HG02938 (cell line): Measurements from ENCODE around the gene PHACTR3.

Experiments used
- ATAC-seq: cut with Tn5 transposase; IDR thresholded peaks from one replicate; pipeline ENCODE4 v1.9.1; 2021; ENCODE audit warnings: mild to moderate bottlenecking, moderate library complexity; ENCODE audit not compliant: unreplicated experiment

The PHACTR3 gene

DNA sequence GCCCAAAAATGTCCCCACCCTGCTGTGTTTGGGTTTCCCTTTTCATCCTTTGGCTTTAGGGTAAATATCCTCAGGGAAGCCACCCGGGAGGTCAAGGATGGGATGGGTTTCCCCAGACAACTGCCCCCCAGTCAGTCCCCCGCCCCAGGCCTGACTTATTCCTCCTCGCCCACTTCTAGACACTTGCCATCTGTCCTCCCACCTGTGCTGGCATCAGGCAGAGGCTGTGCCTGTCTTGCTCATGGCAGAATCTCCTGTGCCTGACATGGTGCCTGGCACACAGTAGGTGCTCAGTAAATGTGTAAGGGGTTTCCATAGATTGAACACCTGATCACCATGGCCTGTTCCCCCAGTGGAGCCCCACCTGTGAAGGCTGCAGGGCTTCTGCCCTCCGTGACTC, 141.8 kb downstream of the PHACTR3 start:
- no peak for ATAC-seq

DNA sequence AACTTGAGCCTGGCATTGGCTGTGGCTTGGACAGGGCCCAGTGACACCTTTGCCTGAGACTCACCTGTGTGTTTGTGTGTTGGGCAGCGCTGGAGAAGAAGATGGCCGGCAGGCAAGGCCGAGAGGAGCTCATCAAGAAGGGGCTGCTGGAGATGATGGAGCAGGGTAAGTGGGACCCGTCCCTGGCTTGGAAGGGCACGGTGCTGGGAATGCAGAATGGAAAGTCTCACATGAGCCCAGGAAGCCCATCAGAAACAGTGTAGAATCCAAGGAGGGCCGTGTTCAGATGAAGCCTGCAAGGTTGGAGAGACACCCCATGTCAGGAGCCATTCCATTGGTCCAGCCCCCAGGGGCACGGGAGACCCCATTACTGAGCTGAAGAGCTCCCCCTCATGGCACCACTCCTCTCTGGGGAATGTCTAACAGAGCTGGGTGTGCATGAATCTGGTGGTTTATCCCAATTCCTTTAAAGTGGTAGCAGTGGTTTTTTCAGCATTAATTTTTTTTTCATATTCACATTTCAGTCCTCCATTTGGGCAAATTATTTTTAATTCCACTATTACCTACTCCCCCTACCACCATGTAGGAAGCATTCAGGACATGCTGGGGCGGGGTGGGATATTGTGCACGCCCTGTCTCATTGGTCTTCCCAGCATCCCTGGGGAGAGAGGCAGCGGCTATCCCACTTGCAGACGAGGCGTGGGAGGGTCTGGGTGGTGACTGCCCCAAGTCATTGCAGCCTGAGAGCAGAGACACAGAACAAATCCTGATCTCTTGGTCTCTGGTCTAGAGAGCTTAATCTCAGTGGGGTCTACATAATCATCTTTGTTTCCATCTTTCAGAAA, 143.6 kb downstream of the PHACTR3 start:
- ATAC-seq, result no peak

DNA sequence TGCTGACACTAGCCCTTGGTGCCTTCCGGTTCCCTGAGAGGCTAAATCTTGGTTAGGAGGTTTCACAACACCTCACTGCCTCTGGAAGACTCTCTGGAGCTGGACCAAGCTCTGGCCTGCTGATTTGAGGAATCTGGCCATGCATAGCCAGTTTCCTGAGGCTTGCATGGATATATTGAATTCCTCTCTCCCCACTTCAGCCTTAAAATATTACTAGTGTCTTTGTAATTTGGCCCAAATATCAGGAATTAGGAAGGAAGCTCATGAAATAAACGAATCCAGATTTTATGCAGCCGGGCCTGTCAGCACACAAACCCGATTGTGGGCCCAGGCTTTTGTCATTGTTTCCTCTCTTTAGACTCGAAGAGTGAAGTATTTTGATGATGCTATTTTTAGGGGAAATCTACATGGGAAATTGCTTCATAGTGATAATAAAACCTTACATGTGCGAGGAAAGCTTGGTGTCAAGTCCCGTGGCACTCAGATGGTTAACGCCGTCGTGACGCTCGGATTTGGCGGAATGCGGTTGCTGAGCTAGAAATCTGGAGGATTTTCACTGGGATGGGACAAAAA, 144.4 kb downstream of the PHACTR3 start:
- no peak for ATAC-seq

DNA sequence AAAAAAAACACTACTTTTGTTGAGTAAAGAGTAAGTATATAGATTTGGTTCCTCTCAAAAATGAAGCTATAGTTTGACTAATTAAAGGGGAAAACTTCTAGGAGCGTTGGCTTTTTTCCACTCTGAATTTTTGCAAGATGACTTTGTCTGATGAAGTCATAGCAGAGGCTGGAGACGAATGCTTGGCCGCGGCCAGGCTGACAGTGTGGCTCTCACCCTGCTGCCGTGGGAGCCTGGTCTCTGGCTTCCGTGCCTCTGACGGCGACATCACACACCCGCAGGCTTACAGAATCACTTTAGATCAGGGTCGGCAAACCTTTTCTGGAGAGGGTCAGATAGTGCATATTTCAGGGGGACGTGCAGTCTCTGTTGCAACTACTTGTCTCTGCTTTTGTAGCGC, 145.0 kb downstream of the PHACTR3 start:
- ATAC-seq, result no peak

DNA sequence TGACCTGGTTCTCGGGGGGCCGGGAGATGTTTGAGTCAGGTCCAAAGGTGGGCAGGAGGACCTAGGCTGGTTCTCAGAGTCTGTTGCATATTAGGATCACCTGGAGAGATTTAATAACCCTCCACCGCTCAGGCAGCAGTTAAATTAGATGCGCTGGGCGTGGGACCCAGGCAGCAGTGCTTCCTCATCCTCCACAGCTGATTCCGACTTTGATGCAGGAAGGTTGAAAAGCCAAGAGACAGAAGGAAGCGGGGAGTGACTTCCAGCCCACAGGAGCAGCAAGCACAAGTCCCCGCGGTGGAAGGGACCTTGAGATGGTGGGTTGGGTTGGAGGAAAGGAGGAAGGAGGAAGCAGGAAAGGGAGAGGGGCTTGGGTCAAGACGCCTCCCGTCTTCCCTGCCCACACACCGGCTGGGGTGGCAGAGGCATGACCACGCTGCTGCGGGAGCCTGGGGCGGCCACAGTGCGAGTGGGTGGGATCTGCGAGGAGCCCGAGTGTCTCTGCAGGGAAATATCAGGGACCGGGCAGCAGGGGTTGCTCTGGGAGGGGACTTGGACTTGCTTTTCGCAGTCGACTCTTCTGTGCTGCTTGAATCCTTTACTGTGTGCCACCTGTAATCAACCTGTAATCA, 146.0 kb downstream of the PHACTR3 start:
- ATAC-seq, result no peak

DNA sequence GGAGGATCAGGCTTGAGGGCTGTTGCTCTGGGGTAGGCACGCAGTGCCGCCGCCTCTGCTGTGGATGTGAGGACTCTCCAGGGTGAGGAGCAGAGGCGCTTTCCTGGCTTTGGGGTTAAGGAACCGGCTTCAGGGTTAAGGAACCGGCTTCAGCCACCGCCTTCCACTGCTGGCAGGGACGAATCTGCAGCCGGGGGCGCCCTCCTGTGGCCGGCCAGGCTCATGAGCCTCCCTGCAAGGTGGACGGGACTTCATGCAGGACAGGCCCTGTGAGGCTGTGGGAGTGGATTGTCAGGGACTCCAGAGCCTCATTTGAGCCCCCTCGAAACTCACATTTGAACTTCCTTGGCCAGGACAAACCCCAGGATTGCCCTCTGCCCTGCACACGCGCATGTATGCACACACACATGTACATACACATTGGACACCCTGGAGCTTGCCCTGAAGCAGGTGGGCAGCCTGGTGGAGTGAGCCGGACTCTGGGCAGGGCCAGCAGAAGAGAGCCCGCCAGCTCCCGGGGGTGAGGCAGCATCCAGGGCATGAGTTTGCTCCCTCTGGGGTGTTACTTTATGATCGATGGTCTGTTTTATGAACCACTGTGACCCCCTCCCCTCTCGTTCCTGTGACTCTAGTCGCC, 146.9 kb downstream of the PHACTR3 start:
- ATAC-seq, result no peak

DNA sequence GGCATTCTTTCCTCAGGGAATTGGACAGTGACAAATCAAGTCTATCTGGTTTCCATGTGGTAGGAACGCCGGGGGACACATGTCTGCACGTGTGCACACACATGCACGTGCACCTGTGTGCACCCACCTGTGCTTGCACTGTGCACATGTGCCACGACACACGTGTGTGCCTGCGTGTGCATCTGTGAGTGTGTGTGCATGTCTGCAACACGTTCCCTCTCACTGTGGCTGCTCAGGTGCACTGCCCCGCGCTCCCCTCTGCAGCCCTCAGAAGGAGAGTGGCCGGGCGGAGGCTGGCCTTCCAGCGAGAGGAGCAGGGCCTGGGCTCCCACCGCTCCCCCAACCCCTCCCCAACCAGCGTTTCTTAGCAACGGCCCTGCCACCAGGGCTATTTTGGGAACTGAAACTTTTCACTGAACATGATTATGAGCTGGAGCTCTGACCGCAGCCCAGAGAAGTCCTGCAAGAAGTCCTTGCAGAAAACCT, 147.8 kb downstream of the PHACTR3 start:
- peak; percentile 76 for ATAC-seq

DNA sequence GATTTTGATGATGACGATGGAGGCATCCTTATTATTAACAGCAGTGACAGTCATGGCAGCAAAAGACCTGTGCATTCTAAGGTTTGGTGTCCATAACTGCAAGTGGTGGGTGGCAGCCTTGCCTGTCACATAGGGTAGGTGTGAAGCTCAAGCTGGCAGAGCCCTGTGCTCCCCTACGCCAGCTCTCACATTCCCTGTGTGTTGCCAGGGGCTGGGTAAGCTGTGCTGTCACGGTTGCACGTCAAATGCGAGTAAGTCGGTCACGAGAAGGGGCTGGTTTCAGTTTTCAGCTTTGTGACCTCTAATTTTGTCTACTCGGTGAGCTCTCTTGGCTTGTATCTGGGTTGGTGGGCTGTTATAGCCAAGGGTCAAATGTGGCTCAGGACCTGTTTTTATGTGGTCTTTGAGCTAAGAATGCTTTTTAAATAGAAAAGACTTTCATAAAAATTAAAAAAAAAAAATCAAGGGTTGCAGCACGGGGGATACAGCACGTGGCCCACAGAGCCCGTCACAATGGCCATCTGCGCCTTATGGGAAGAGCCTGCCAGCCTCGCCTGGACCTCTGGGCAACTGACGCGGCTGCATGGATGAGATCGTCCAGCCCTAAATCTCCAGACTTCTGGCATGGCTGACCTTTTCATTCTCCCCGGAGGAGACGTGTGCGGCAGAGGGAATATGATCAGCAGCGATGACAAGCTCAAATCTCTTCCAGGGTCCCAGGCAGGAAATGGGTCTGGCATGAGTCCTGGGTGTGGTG, 148.5 kb downstream of the PHACTR3 start:
- ATAC-seq, result peak; percentile 44

DNA sequence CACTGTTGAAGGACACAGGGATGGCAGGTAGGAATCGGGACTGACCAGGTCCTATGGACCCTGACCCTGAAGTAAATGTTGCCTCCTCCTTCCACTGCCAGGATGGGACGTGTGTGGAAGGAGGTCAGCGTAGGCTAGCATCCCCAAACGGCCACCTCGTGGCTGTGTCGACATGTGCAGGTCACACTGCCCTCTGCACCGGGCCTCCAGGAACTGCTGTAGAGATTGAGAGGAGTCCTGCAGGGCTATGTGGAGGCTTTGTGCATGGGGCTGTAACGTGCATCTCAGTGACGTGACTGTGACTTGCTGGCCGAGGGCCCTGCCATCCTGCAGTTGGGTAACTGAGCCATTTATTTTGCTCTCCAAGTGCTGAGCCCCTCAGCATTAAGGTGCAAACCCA, 149.5 kb downstream of the PHACTR3 start:
- ATAC-seq, result no peak

DNA sequence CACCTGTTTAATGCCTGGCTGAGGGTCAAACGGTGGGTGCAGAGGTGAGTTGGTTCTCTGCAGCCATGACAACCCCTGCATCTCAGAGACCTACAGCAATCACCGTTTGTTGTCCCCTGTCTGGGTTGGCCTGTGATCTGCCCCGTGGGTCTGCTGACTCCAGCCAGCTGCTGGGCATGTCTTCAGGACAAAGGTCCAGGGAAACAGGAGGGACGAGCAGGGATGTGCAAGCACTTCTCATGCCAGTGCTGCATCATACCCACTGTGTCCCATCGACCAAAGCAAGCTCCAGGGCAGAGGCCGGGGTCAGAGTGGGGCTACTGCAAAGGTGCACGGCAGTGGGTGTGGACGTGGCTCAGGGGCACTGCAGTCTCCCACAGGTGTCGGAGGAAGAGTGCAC, 150.2 kb downstream of the PHACTR3 start:
- no peak for ATAC-seq

DNA sequence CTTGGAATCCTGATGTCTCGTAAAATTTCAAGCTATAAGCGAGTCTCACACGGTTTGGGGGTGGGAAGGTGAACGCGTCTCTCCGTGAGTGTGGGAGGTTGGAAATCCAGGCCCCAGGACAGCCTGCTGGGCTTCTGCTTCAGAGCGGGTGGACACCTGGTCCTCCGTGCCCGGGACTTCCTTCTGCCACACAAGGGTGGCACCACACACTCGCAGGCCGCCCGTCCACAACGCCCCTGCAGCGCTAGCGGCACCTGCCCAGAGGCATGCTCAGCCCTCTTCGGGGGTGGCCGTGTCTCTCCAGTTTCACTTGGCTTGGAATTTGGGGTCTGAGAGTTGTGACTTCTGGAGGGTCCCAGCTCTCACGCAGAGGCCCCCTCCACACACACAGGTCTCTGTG, 151.9 kb downstream of the PHACTR3 start:
- ATAC-seq, result no peak

DNA sequence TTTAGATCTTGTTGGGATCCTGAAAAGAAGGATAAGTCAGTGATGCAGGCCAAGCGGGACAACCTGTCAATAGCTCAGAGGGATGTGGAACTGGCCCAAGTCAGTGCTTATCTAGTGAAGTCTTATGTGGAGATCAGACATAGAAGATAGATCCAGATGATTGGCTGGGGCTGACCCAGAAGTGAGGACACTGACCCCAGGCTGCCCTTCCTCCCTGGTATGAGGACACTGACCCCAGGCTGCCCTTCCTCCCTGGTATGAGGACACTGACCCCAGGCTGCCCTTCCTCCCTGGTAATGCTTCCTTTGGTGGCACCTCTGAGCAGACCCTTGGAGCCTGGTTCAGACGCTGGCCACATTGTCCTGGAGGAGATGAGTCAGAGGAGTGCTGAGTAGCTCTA, 159.7 kb downstream of the PHACTR3 start:
- ATAC-seq, result no peak

DNA sequence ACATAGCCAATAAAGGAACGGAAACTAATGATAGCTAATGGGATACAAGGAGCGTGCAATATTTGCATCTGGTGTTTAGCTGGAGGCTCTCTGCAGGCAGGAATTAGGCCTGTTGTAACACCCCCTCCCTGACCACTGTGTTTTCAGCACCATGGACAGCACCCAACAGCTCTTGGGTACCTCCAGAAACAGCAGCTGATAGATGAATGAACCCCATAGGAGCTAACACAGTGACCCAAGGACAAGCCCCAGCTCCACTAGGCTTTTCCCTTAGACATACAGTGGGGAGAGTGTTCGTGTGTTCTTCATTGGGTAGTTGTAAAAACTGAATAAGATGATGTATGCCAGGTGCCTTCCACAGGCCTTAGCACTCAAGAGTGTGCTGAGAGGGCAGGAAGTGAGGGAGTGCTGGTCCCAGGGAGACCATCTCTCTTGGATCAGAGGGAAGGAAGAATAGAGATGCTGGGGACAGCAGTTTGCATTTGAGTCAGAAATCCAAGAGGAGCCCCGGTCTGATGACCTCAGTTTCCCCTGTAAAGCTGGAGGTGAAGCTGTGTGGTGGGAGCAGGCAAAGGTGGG, 161.3 kb downstream of the PHACTR3 start:
- ATAC-seq, result no peak

DNA sequence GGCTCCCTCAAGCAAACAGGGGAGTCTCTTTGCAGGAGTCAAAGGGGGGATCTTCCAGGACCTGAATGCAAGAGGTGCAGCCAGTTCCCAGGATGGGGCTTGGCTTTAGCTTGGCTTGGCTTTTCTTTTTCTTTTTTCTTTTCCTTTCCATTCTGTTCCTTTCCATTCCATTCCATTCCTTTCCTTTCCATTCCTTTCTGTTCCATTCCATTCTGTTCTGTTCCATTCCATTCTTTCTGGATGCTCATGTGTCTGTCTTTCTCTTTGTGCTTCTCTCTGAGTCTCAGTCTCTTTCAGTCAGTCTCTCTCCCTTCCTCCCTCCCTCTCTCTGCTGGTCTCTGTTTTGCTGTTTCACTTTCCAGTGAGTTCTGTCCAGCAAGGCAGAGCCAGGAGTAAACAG, 163.3 kb downstream of the PHACTR3 start:
- no peak for ATAC-seq

DNA sequence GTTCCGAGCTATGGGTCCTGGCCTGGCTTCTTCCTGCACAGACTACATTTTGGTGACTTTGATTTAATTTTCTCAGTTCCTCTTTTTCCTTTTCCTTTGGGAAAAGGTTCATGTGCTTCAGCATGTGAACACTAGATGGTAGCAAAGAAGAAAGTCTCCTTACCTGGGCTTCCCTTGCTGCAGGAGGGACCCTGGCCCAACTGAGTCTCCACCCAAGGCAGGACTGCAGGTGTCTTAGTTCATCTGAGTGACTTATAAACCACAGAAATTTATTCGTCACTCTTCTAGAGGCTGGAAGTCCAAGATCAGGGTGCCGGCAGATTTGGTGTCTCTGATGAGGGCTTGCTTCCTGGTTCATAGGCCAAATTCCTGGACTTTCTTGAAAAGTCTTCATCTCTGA, 165.9 kb downstream of the PHACTR3 start:
- no peak for ATAC-seq

DNA sequence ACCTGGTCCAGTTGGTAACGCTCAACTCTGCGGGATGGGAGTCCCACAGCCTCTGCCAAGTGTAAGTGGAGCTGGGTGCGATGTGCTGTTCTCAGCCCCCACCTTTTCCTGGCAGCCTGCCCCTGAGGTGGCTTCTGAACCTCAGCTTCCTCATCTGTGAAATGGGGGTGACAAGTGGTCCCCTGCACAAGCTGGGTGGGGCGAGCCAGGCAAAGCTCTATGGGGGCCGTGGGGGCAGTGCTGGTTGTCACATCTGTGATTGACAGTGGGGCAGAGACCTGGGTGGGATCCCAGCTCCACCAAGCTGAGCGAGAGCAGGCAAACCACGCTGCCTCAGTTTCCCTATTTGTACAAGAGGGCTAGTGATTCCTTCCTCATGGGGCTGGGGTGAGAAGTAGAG, 166.5 kb downstream of the PHACTR3 start:
- ATAC-seq, result no peak

DNA sequence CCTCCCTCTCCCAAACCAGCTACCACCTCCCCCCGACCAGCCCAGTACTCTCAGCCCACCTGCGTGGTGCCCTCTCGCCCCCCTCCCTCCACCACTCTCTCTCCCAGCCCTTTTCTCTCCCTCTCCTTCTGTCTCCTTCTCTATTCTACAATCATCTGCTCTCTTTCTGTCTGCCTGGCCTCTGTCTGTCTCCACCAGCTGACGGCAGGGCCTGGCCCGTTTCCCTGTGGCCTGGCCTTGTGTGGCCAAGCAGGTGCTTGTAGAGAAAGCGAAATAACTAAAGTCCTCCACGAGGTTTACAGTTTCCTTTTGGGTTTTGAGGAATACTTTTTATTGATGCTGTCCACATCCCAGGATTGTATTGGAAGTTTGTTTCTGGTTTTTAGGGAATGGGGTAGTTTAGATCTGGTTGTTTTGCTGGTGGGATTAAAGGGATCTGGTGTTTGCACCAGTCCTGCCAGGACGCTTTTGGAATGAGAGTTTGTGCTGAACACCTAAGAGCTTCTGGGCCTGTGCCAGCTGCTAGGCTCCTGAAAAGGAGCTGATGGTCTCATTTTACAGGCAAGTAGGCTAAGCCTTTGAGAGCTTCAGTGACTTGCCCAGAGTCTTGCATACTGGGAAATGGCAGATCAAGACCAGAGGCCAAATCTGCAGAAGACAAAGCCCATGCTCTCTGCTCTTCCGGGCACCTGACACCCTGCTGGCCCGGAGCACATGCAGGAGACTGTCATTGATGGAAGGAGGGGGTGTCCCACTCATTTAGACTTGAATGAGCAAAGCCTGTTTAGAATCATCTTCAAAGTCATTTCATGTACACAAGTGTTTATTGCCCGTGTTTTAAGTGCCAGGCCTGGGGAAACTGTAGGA, 167.4 kb downstream of the PHACTR3 start:
- ATAC-seq, result no peak

DNA sequence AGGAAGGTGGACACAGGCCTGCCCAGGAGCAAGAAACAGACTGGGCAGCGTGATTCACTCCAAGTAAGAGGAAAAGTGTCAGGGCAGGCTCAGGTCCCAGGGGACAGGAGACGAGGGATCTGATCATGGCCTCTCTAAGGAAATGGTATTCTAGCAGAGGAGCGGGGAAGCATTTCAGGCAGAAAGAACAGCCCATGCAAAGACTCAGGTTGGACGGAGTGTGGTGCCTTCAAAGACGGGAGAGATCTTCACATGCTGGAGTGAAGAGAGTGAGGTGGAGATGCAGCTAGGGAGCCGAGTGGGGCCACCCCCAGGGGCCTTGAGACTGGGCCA, 168.0 kb downstream of the PHACTR3 start:
- ATAC-seq, result no peak
